Left colon (tissue), 2 donors: ENCODE measurements around the gene PFKFB3. TPM values are rescaled to one million over a fixed set of nuclear protein-coding genes. Genes with fewer than 3 reads are reported as not detected.
A peak's percentile ranks its signal among the peaks of the same experiment; 100 is the strongest.
"Not testable (repeated sequence)": the region's sequence is repeated elsewhere in the genome, so short reads cannot be mapped to it uniquely, and the experiment has no call there.

ENCODE experiments used
- ATAC-seq: fragments of 200-7000 bp; cut with Tn5 transposase; one replicate; pipeline ENCODE4 v1.9.1; 2020; ENCODE audit warnings: mild to moderate bottlenecking, moderate library complexity
- DNase-seq, 2 donors: peaks; one replicate each; pipeline ENCODE4 v3.0.0-alpha.2; 2020
- intact Hi-C, 2 donors: fragments of 100-400 bp; cut with DNase I in 1 of 2; cut with micrococcal nuclease in 1 of 2; formaldehyde crosslinking; loops; one replicate each; pipeline versions ENCODE4 v1.11.2 to v1.14.0; 2022; cut with DNase I, micrococcal nuclease
- total RNA-seq, 2 donors: library from RNA; stranded (reverse); fragmentation: NEBNext Ultra II Directional; extraction: Animal tissue kit (Norgen Biotek cat#: 25700); gene quantifications; one replicate each; pipeline ENCODE4 v1.2.1, GENCODE V29; 2021
- donor health status: DM: no; HTN: no; CAD: no.
- donor health status: DM: yes; HTN: yes; CAD: no.

Gene PFKFB3
- total RNA-seq, 2 donors from 2014 or later = 19.1 to 20.2 TPM

GRCh38 chr10:6175329-6176055 is 27.2 kb upstream of the PFKFB3 start:
- ATAC-seq (no peak), DNase-seq (no peak)
- intact Hi-C loops = no loop called here

- intact Hi-C loops = no loop called here
- no peak for ATAC-seq
- no peak for DNase-seq
These were observed 26.0 kb upstream of the PFKFB3 start for GRCh38 chr10:6176691-6177231.

DNA sequence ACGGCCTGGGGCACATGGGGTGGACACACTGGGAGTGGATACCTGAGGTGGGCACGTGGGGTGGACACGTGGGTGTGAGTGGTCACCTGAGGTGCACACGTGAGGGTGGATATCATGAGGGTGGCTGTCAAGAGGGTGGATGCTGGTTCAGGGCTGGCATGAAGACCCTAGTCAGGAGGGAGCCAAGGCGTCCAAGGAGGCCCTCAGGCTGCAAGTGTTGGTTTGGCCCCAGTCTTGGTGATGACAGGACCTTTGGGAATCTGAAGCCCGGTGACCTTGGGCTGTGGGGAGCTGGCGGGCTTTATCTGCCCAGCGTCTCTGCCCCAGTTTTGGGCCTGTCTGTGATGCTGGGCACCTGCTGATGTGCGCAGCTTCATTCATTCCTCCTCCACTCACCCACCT is 24.9 kb upstream of the PFKFB3 start:
- intact Hi-C loops = no loop called here
- ATAC-seq (peak; percentile 8), DNase-seq (no peak)

- no peak for ATAC-seq
- DNase-seq = no peak
- intact Hi-C loops = no loop called here
These were observed 24.2 kb upstream of the PFKFB3 start for GRCh38 chr10:6178581-6178980.

DNA sequence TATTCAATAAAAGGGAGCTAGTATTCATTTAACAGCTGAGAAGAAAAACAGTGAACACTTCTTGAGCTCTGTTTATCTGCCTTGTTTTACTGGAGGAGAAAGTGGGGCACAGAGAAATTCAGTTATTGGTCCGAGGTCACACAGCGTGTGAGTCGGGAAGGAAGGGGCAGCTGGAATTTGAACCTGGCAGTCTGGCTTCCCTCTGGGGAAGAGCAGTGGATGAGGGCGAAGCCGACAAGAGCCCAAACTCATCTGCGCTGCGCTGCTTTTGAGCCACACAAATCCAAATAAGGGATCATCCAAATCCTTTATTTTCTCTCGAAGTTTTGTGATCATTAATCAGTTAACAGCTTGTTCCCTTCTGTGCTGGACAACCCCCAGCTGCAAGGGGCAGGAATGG is 23.7 kb upstream of the PFKFB3 start:
- intact Hi-C loops = no loop called here
- ATAC-seq (no peak), DNase-seq (no peak)

- no peak for ATAC-seq
- intact Hi-C loops = no loop called here
- DNase-seq = no peak
These were observed 22.1 kb upstream of the PFKFB3 start for GRCh38 chr10:6180480-6181110.

DNA sequence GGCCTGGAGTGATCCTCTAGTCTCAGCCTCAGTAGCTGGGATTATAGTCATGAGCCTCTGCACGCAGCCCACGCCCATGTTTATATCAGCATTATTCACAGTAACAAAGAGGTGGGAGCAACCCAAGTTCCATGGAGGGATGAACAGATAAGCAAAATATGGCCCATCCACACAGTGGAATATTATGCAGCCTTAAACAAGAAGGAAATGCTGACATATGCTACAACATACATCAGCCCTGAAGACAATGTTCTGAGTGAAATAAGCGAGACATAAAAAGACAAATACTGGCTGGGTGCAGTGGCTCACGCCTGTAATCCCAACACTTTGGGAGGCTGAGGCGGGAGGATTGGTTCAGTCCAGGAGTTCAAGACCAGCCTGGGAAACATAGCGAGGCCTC is 21.5 kb upstream of the PFKFB3 start:
- intact Hi-C loops = no loop called here
- ATAC-seq = no peak
- no peak for DNase-seq

DNA sequence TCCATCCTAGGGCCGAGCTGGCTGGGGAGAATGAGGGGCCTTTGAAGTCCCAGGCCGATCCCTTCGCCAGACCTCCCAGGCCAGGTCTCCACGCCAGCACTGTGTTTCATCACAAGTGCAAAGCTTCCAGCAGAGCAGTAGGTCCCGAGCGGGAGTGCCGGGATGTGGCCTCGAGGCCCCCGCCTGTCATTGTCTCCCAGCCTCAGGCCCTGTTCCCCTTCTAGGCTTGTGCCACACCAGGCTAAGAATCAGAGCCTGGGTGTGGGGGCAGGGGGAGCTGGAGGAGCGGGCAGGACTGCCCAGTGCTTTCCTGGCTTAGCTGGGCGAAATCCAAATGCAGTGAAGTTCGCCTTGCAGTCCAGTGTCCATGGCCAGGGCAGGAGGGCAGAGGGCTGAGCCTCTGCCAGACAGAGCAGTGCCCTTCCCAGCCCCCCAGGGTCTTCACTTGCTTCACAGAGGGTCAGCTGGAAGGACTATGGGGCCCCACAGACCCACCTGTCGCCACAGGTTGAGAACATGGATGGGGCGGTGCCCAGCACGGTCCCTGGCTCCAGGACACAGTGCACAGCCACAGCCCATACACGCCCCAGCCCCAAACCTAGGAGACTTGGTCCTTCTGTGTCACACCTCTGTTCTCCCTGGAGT is 20.2 kb upstream of the PFKFB3 start:
- ATAC-seq (peak; percentile 44), DNase-seq (no peak)
- intact Hi-C loops = no loop called here

GRCh38 chr10:6185039-6185716 is 17.6 kb upstream of the PFKFB3 start:
- no peak for ATAC-seq
- intact Hi-C loops = no loop called here
- DNase-seq = no peak

DNA sequence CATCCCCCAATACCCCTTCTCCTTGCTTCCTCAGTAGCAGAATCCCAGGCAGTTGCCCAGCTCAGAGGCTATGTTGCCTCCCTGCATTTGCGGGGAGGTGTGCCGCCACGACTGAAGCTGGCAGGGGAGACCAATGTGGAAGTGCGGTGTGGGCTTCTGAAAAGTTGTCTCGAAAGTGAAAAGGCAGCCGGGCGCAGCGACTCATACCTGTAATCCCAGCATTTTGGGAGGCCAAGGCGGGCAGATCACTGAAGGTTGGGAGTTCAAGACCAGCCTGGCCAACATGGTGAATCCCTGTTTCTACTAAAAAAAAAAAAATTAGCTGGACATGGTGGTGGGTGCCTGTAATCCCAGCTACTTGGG is 15.9 kb upstream of the PFKFB3 start:
- no peak for DNase-seq
- intact Hi-C loops = no loop called here
- no peak for ATAC-seq

- ATAC-seq = no peak
These were observed 15.5 kb upstream of the PFKFB3 start for GRCh38 chr10:6187278-6187677.

GRCh38 chr10:6190033-6190432 is 12.7 kb upstream of the PFKFB3 start:
- DNase-seq, ATAC-seq, intact Hi-C loops: not testable (repeated sequence)

More at GRCh38 chr10:6187278-6187677, 15.5 kb upstream of the PFKFB3 start:
- intact Hi-C loops = no loop called here
- DNase-seq = no peak

GRCh38 chr10:6191147-6191546 is 11.6 kb upstream of the PFKFB3 start:
- ATAC-seq (no peak), DNase-seq (no peak)
- intact Hi-C loops = no loop called here

DNA sequence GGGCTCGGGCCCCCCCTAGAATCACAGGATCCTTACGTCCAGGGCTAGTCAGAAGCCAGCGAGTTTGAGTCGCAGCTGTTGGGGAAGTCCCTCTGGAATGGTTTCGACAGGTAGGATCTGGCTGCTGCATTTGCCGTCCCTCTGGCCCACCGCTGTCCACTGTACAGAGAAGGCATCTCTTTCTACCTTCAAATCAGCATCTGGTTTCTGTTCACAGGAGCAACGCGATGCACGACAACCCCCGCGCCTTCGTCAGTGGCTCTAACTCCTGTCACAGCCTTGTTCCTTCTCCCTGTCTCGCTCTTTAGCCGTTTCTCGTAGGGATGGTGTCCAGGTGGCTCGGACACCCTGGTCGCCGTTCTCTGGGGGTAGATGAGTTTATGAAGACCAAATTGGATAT is 11.2 kb upstream of the PFKFB3 start:
- intact Hi-C loops = no loop called here
- DNase-seq (no peak), ATAC-seq (no peak)

DNA sequence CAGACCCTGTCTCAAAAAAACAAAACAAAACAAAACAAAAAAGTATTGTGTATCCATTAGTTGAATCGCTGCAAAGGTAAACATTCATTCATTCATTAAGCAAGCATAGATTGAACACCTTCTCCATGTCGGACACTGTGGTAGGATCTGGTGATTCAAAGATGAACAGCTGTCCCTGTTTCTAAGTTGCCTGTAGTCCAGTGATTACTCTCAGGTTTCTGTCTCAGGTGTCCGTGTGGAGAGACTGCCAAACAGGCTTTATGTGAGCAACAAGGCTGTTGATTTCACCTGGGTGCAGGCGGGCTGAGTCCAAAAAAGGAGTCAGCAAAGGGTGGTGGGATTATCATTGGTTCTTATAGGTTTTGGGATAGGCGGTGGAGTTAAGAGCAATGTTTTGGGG is 9.4 kb upstream of the PFKFB3 start:
- DNase-seq, ATAC-seq, intact Hi-C loops: not testable (repeated sequence)

DNA sequence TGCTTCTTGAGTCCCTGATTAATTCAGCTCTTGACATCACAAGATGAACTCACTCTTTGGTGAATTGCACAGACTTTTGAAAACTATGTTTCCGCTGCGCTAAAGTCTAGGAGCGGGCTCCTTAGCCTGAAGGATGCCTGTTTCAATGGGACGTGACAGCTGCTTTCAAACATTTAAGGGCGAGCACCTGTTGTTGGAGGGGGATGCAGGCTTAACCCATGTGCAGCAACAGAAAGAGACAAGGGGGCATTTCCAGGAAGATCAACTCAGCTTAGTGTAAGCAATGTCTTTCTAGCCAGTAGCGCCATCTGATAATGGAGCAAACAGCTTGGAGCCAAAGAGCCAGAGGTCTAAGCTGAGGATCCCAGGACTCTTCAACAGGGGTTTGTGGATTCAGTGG is 8.4 kb upstream of the PFKFB3 start:
- ATAC-seq (no peak), DNase-seq (no peak)
- intact Hi-C loops = no loop called here

DNA sequence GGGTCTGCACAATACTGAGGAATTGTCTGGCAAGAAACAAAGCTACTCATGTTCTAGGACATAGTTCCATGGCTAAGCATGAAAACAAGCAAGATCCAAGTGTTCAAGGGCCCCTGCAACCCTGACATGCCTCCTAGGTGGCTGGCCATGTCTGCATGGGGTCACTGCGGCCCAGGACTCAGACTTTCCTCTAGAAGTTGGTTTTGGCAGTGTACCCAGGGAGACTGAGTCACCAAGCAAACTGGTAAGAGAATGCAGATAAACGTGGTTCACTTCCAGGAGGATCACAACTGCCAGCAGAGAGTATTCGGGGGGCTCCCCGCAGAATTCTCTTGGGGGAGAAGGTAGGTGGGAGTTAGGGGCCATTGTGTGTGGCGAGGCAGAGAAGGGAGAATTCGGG is 7.4 kb upstream of the PFKFB3 start:
- no peak for DNase-seq
- intact Hi-C loops = no loop called here
- ATAC-seq = no peak

GRCh38 chr10:6195846-6196245 is 6.9 kb upstream of the PFKFB3 start:
- no peak for ATAC-seq
- intact Hi-C loops = no loop called here
- no peak for DNase-seq

DNA sequence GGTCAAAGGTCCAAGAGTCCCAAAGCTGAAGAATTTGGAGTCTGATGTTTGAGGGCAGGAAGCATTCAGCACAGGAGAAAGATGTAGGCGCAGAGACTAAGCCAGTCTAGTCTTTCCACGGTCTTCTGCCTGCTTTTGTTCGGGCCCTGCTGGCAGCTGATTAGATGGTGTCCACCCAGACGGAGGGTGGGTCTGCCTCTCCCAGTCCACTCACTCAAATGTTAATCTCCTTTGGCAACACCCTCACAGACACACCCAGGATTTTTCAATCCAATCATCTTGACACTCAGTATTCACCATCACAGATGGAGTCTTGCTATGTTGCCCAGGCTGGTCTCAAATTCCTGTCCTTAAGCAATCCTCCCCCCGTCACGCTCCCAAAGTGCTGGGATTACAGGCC is 6.2 kb upstream of the PFKFB3 start:
- ATAC-seq, DNase-seq, intact Hi-C loops: not testable (repeated sequence)

DNA sequence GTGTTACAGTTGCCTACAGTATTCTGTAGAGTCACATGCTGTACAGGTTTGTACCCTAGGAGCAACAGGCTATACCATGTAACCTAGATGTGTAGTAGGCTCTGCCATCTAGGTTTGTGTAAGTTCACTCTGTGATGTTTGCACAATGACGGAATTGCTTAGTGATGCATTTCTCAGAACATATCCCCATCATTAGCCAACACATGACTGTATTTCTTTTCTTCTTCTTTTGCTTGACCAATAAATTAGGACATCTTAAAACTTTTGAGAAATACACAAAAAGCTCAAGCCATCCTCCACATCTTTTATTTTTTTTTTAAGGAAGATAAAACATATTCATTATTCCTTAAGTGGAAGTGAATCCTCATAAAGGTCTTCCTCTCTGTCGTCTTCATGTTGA is 5.4 kb upstream of the PFKFB3 start:
- no peak for DNase-seq
- intact Hi-C loops = no loop called here
- ATAC-seq = no peak
